ENCODE measurements around the gene ZNF337.

- TF ChIP-seq CTCF (IDR thresholded peaks at IDR 0.05), result no peak
- TF ChIP-seq POLR2A (IDR thresholded peaks at IDR 0.05), result no peak
These were observed 28.2 kb downstream of the ZNF337 start for GRCh38 chr20:25668446-25668845.
